ENCODE measurements around the gene MYL5. TPM values are rescaled to one million over a fixed set of nuclear protein-coding genes. Genes with fewer than 3 reads are reported as not detected.

The MYL5 gene
- total RNA-seq, 3 donors from 2014 or later: 26.1 to 52.5 (median 50.7) TPM

DNA sequence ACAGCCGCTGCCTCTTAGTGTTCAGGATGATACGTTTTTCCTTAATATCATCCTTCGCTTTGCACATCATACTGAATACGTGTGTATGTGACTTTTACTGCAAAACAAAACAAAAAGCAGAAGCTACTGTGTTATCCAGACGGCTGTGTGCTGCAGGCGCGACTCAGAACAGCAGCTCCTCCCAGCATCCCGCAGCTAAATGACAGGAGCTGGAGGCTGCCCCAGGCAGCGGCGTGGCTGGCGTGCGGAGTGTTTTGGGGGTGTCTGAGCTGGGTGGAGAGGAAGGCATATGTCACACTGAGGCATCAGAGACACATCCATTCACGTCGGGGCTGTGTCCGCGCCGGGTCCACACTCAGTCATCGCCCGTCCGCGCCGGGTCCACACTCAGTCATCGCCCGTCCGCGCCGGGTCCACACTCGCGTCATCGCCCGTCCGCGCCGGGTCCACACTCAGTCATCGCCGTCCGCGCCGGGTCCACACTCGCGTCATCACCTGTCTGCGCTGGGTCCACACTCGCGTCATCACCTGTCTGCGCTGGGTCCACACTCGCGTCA is 47.9 kb downstream of the MYL5 start:
- TF ChIP-seq, protein P1, sequence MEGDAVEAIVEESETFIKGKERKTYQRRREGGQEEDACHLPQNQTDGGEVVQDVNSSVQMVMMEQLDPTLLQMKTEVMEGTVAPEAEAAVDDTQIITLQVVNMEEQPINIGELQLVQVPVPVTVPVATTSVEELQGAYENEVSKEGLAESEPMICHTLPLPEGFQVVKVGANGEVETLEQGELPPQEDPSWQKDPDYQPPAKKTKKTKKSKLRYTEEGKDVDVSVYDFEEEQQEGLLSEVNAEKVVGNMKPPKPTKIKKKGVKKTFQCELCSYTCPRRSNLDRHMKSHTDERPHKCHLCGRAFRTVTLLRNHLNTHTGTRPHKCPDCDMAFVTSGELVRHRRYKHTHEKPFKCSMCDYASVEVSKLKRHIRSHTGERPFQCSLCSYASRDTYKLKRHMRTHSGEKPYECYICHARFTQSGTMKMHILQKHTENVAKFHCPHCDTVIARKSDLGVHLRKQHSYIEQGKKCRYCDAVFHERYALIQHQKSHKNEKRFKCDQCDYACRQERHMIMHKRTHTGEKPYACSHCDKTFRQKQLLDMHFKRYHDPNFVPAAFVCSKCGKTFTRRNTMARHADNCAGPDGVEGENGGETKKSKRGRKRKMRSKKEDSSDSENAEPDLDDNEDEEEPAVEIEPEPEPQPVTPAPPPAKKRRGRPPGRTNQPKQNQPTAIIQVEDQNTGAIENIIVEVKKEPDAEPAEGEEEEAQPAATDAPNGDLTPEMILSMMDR (IDR thresholded peaks at IDR 0.05): no peak
- no peak for ATAC-seq
- no peaks in the 10 kb centered on the region for H3K9me3 ChIP-seq
- no peak for DNase-seq
- no peaks in the 10 kb centered on the region for H3K36me3 ChIP-seq (ENCODE audit: low read depth)
- intact Hi-C loops (cut with DNase I, micrococcal nuclease): no loop called here
- no peak overlapping the region for H3K4me3 ChIP-seq
- H3K4me1 ChIP-seq (ENCODE audit: low read depth): peaks cover 15% of the 10 kb centered on the region

DNA sequence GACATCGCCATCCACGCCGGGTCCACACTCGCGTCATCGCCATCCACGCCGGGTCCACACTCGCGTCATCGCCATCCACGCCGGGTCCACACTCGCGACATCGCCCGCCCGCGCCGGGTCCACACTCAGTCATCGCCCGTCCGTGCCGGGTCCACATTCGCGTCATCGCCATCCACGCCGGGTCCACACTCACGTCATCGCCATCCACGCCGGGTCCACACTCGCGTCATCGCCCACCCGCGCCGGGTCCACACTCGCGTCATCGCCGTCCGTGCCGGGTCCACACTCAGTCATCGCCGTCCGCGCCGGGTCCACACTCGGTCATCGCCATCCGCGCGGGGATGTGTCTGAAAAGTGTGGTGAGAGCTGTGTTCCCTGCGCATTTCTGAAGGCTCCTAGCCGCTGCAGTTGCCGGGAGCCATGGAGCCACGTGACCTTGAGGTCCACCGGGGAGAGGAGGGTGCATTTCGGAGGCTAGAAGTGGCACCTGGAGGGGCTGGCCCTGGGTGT is 48.6 kb downstream of the MYL5 start:
- H3K4me1 ChIP-seq (ENCODE audit: low read depth): peaks cover 12% of the 10 kb centered on the region
- H3K4me3 ChIP-seq: no peak overlapping the region
- no peaks in the 10 kb centered on the region for H3K36me3 ChIP-seq (ENCODE audit: low read depth)
- no peaks in the 10 kb centered on the region for H3K9me3 ChIP-seq
- intact Hi-C loops (cut with DNase I, micrococcal nuclease): no loop called here
- TF ChIP-seq, protein P1 (IDR thresholded peaks at IDR 0.05): no peak
- DNase-seq (no peak), ATAC-seq (no peak)

DNA sequence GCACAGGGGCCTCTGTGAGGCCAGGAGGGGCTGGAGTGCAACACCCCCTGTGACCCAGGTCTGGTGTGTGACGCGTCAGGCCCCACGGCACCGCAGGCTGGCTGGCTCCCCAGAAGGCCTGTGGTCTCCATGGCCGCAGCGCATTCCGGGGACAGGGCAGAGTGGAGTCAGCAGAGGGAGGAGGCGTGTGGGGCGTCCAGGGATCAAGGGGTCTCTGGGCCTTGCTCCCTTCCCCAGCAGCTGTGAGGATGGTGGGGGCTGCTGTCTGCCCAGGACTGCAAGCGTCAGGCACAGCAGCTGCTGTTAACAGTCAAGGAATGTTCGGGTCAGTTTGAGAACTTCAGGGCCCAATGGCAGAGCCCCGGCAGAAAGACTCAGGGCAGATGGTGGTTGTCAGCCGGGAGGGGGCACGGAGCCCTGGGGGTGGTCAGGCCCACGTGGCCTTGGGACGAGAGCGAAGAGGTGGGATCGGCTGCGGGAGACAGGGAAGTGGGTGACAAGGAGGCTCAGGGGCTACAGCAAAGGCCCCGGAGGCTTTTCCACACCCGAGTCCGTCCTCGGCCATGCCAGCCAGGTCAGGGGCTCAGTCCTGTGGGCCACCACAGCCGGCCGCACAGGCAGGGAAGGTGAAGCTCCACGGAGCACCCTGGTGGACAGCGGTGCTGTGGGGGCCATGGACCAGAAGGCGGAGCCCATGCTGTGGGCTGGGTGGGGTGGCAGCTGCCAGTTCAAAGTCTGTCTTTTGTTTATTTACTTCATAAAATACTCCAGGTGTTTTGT is 49.6 kb downstream of the MYL5 start:
- TF ChIP-seq, protein P1 (IDR thresholded peaks at IDR 0.05): no peak
- Histone ChIP-seq H3K4me3 (no peak overlapping the region), H3K9me3 (no peaks in the 10 kb centered on the region), H3K36me3 (ENCODE audit: low read depth) (no peaks in the 10 kb centered on the region), H3K4me1 (ENCODE audit: low read depth) (peaks cover 12% of the 10 kb centered on the region)
- ATAC-seq (peak; percentile 85), DNase-seq (peak; percentile 73 to 76 (median 74))
- intact Hi-C loops (cut with DNase I, micrococcal nuclease): no loop called here

DNA sequence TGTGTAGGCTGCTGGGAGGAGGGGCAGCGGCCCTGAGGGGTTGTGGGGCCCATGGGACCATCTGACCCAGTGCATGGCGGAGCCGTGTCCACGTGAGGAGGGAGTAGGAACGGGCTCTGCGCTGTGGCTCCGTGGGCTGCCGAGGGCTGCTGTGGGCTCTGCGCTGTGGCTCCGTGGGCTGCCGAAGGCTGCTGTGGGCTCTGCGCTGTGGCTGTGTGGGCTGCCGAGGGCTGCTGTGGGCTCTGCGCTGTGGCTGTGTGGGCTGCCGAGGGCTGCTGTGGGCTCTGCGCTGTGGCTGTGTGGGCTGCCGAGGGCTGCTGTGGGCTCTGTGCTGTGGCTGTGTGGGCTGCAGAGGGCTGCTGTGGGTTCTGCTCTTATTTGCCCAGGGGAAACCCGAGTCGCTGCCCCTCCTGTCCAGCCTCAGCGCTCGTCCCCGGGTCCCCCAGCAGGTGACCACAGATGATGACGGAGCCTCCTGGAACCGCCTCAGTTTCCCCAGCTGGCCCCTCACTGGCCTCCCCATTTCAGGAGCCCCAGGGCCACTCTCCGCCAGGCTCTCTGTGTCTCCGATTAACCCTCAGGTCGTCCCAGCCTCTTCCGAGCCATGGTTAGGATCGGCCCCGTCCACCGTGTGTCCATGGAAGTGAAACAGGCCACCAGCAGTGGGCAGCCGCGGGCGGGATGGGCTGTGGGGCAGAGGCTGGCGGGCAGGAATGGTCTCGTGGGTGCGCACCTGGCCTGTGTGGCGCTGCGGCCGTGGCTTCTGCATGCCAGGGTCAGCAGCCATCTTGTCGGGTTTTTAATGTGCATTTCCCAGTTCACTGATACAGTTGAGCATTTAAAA is 51.3 kb downstream of the MYL5 start:
- Histone ChIP-seq H3K4me1 (ENCODE audit: low read depth) (peaks cover 12% of the 10 kb centered on the region), H3K4me3 (no peak overlapping the region), H3K36me3 (ENCODE audit: low read depth) (no peaks in the 10 kb centered on the region), H3K9me3 (no peaks in the 10 kb centered on the region)
- intact Hi-C loops (cut with DNase I, micrococcal nuclease): no loop called here
- DNase-seq (no peak), ATAC-seq (no peak)
- TF ChIP-seq, protein P1 (IDR thresholded peaks at IDR 0.05): no peak

DNA sequence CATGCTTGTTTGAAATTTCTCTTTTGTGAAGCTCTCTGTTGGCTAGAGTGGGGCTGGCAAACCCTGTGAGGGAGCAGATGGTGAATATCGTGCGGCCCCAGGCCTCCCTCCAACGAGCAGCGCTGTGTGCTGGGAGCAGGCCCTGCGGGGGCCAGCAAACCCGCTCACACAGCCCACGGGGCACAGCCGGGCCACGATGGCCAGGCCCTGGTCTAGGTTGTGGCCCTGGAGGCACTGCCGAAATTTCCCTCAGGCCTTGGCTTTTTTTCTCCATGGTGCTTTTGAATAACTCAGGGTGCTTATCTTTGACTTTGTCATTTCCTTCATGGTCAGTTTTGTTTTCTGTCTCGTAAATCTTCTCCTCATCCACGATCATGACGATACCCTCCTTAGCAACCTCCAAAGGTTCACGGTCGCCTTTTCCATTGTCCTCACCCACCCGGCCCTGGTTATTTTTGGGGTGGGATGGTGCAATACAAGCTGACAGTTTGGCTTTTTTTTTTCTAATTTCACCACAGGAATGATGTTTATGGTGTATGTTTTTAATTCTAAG is 52.0 kb downstream of the MYL5 start:
- Histone ChIP-seq H3K9me3 (no peaks in the 10 kb centered on the region), H3K4me3 (no peak overlapping the region), H3K4me1 (ENCODE audit: low read depth) (peaks cover 12% of the 10 kb centered on the region), H3K36me3 (ENCODE audit: low read depth) (no peaks in the 10 kb centered on the region)
- intact Hi-C loops (cut with DNase I, micrococcal nuclease): no loop called here
- TF ChIP-seq, protein P1 (IDR thresholded peaks at IDR 0.05): no peak
- ATAC-seq (no peak), DNase-seq (no peak)
